Endometrial microvascular endothelial cells (primary cell): ENCODE data around the gene CARHSP1. TPM values are rescaled to one million over a fixed set of nuclear protein-coding genes. Genes with fewer than 3 reads are reported as not detected.

Source experiments
- in situ Hi-C: cut with HindIII; loops from 2 replicates; pipeline ENCODE4 v1.10.0; 2017; ENCODE audit warnings: low sequenced_read_pairs, low pct_unique_long_range_greater_than_20kb; ENCODE audit errors: inconsistent ontology term
- total RNA-seq: library from RNA; depleted of rRNA; stranded (reverse); fragments of >200 nt; gene quantifications from one replicate; pipeline ENCODE4 v1.2.3, GENCODE V29; 2015; ENCODE audit errors: inconsistent ontology term

The CARHSP1 gene
- total RNA-seq, 1 donor from 2014 or later = 59.3 TPM

GRCh38 chr16:8812162-8812843, 56.5 kb downstream of the CARHSP1 start:
- in situ Hi-C loops = no loop called here

- in situ Hi-C loops = loop anchor here (10.0 kb wide), 1 partner anchor 46 kb away; no protein-coding TSS in a partner anchor
Observed at GRCh38 chr16:8808613-8809353, 60.0 kb downstream of the CARHSP1 start.

GRCh38 chr16:8808009-8808408, 60.8 kb downstream of the CARHSP1 start:
- in situ Hi-C loops = loop anchor here (10.0 kb wide), 1 partner anchor 47 kb away; no protein-coding TSS in a partner anchor

GRCh38 chr16:8807189-8807588, 61.6 kb downstream of the CARHSP1 start:
- in situ Hi-C loops = loop anchor here (10.0 kb wide), 1 partner anchor 48 kb away; no protein-coding TSS in a partner anchor

- in situ Hi-C loops = loop anchor here (10.0 kb wide), 1 partner anchor 48 kb away; no protein-coding TSS in a partner anchor
Observed at GRCh38 chr16:8806272-8806983, 62.4 kb downstream of the CARHSP1 start.

GRCh38 chr16:8804313-8804712, 64.5 kb downstream of the CARHSP1 start:
- in situ Hi-C loops = loop anchor here (10.0 kb wide), 1 partner anchor 50 kb away; no protein-coding TSS in a partner anchor

GRCh38 chr16:8803733-8804132, 65.1 kb downstream of the CARHSP1 start:
- in situ Hi-C loops = loop anchor here (10.0 kb wide), 1 partner anchor 51 kb away; no protein-coding TSS in a partner anchor

Other genes starting within 250 kb of the CARHSP1 start
- gene METTL22, start 247.3 kb downstream of the CARHSP1 start, total RNA-seq = 16.1 TPM
- gene ABAT, start 194.4 kb downstream of the CARHSP1 start, total RNA-seq = 0.56 TPM
- 10.6 TPM for gene TMEM186, start 71.4 kb downstream of the CARHSP1 start, total RNA-seq
- gene PMM2, start 71.2 kb downstream of the CARHSP1 start, total RNA-seq = 55.6 TPM
- gene LITAFD, start 13.3 kb upstream of the CARHSP1 start, total RNA-seq = not detected
- 55.8 TPM for gene USP7, start 94.9 kb upstream of the CARHSP1 start, total RNA-seq
- gene HAPSTR1, start 222.6 kb upstream of the CARHSP1 start, total RNA-seq = 56.7 TPM